Stimulated activated CD8-positive, alpha-beta memory T cell treated with anti-CD3 and anti-CD28 coated beads, Interleukin-12 subunit alpha, Interleukin-12 subunit beta, amount 100 ng/mL, for 1 hour (primary cell): ENCODE data around the gene SPAG4.

ENCODE experiments used
- DNase-seq: peaks from one replicate; pipeline ENCODE4 v3.0.0-alpha.2; 2020; ENCODE audit warnings: low read depth

SPAG4 gene, protein sequence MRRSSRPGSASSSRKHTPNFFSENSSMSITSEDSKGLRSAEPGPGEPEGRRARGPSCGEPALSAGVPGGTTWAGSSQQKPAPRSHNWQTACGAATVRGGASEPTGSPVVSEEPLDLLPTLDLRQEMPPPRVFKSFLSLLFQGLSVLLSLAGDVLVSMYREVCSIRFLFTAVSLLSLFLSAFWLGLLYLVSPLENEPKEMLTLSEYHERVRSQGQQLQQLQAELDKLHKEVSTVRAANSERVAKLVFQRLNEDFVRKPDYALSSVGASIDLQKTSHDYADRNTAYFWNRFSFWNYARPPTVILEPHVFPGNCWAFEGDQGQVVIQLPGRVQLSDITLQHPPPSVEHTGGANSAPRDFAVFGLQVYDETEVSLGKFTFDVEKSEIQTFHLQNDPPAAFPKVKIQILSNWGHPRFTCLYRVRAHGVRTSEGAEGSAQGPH

GRCh38 chr20:35615667-35616464, at the start of gene SPAG4:
SPAG4 (plus strand) TSS chr20:35615829; CDS start chr20:35616004, 175 bp downstream.
- DNase-seq, result peak; percentile 100

- DNase-seq, result no peak
Observed at GRCh38 chr20:35568645-35569044, 47.0 kb upstream of the SPAG4 start.

DNA sequence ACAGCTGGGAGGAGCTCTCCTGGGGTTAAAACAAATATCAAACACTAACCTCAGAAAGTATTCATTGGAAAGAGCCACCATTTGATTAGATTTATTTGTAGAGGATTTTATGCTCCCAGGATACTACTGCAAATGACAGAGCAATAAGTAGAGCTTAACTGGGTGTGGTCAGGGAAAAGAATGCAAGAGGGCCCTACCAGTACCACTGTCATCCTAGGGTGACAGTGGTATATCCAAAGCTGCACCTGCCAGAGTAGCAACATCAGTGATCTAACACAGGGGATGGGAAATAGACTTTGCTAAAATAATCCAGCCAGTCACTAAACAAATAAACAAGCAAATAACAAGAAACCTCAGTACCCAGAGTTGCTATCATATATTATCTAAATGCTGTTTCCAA, 44.1 kb upstream of the SPAG4 start:
- DNase-seq, result no peak

GRCh38 chr20:35572838-35573237, 42.8 kb upstream of the SPAG4 start:
- DNase-seq, result no peak

DNA sequence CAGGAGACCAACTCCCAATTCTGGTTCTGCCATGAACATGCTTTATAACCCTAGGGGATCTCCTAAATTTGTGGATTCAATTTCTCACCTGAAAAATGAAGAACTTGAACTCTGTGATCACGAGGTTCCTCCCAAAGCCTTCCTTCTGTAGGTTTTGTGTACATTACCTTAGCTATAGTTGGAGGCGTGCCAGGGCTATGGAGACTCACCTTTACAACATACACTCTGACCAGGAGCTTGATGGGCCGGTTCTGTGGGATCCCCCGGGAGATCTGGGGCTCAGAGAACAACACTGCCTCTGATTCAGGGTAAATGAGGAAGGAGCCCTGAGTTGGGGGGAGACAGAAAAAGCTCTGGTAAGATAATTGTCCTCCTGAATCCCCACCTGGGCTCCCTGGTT, 39.7 kb upstream of the SPAG4 start:
- DNase-seq, result no peak

DNA sequence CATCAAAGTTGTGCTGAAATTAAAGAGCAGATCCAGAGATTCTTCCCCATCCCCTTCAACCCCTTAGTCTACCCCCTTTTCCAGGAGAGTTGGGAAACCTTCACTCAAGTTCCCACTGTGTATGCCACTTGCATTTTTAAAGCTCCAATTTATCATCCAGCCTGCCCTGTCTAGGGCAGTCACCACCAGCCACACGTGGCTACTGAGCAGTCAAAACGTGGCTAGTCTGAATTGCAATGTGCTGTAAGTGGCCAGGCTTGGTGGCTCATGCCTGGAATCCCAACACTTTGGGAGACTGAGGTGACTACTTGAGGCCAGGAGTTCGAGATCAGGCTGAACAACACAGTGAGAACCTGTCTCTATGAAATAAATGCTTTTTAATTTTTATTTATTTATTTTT, 38.8 kb upstream of the SPAG4 start:
- DNase-seq, result no peak

DNA sequence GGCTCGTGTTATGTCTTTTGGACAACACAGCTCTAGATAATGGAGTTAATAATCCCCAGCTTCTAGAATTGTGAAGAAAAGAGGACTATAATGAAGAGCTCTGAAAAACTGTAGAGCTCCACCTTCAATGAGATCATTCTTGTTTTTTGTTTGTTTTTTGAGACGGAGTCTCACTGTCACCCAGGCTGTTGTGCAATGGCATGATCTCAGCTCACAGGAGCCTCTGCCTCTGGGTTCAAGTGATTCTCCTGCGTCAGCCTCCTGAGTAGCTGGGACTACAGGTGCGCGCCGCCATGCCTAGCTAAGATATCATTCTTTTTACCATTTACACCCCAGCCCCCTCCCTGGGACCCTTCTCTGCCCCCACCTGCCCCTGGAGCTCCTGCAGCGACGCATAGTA, 37.2 kb upstream of the SPAG4 start:
- no peak for DNase-seq

DNA sequence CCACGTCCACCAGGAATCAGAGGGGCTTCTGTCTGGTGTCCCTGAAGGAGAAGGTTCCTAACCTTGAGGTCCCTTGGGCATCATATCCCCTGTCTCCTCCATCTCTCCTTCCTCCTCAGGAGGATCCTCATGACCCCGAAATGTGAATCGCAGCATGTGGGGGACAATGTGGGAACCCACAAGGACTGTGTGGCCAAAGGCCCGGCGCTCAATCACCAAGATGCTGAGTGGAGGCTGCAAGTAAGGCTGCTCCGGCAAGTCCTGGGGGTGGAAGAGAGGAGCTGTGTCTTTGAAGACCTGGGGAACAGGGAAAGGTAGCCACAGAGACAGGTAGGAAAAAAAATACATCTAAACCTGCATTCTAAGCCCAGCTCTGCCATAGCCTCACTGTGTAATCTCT, 36.4 kb upstream of the SPAG4 start:
- no peak for DNase-seq

GRCh38 chr20:35582131-35582530, 33.5 kb upstream of the SPAG4 start:
- DNase-seq, result no peak

DNA sequence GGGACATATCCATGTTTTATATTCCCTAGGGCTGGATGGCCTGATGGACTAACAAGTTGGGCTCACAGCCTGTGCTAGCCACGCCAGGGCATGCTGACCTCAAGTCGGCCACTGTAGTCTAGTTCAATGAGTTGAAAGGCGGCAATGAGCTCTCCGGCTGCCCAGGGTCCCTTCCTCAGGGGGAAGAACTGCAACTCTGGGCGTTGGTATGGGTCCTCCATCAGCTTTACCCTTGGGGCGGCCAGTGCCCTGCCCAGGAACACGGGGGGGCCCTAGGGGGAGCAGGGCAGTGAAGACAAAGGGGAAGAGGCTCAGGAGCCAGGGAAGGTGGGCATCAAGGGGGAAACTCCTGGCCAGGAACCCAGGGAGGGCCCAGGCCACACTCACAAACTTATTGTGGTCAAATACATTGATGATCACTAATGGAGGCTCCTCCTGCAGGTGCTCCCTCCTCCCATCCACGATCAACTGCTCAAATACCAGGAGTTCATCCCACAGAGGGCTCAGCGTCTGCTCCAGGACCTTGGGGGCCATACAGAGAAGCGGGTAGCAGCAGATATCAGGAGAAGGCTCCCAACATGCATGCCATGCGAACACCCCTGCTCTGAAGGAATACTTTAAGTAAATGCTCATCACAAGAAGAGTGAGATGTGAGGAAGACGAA, 32.8 kb upstream of the SPAG4 start:
- no peak for DNase-seq

GRCh38 chr20:35583636-35584560, 31.7 kb upstream of the SPAG4 start:
- no peak for DNase-seq

DNA sequence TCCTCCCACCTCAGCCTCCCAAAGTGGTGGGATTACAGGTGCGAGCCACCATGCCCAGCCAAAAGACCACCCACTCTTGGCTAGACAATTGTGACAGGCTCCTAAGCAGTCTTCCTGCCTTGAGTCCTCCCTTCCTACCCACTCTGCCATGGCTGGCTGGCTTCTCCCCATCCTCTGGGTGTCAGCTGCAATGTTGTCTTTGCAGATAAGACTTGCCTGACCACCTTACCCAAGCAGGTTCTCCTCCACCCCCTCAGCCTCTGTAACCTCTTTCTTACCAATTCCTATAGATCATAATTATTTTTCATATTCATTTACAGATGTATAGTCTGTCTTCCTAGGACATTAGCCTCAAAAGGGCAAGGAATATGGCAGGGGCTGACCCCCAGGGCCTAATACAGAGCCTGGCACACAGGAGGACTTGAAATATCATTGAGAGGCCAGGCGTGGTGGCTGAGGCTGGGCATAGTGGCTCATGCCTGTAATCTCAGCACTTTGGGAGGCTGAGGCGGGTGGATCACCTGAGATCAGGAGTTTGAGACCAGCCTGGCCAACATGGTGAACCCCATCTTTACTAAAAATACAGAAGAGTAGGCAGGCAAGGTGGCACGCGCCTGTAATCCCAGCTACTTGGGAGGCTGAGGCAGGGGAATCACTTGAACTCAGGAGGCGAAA, 28.7 kb upstream of the SPAG4 start:
- no peak for DNase-seq

GRCh38 chr20:35587436-35587835, 28.2 kb upstream of the SPAG4 start:
- no peak for DNase-seq

DNA sequence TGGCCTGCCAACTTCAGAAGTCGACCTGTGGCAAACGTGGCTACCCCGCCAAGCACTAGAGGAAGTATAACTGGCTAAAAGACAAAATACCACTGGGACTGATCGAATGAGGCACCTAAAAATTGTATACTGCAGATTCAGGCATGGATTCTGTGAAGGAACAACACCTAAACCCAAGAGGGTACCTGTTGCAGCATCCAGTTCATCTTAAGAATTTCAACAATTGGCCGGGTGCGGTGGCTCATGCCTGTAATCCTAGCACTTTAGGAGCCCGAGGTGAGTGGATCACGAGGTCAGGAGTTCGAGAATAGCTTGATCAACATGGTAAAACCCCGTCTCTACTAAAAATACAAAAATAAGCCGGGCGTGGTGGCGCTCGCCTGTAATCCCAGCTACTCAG, 27.2 kb upstream of the SPAG4 start:
- no peak for DNase-seq

DNA sequence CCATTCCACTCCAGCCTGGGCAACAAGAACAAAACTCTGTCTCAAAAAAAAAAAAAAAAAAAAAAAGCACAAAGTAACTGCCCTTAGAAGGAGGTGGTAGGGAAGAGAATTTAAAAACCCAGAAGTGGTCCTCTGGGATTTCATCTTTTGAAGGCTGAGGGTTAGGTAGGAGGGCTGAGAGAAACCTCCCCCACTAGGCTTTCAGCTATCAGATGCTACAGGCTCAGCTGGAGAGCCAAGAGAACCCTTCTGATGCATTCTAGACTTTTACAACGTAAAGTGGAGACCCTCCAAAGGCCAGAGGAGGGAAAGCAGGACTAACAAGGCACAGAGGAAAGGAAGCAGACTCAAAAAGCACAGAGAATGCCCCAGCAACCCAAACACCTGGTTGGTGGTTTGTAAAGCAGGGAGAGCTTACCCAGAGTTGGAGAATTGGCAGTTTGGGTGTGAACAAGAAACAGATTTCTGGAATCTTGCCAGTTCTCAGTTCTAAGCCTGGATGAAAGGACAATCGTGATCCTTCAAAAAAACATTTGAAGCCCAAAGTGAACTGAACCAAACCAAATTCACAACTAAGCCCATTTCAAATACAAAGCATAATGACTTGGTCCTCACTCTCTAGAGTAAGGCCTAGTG, 23.2 kb upstream of the SPAG4 start:
- DNase-seq, result no peak

DNA sequence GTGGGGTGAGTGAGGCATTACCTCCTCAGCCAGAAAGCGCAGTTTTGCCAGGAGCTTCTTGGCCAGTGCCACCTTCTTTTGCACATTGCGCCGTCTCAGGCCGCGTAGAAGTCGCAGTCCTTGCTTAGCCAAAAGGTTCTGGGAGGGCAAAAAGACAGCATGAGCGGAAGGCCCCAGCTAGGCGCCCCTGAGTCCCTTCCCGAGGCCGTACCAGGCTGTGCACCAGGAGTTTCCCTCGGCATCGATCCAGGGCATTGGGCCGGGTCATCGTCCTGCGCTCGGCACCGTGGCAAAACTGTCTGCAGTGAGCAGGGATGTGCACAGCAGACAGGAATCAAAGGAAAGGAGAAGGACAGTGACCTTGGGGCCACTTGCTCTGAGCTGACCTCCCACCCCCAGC, 20.2 kb upstream of the SPAG4 start:
- DNase-seq, result no peak

DNA sequence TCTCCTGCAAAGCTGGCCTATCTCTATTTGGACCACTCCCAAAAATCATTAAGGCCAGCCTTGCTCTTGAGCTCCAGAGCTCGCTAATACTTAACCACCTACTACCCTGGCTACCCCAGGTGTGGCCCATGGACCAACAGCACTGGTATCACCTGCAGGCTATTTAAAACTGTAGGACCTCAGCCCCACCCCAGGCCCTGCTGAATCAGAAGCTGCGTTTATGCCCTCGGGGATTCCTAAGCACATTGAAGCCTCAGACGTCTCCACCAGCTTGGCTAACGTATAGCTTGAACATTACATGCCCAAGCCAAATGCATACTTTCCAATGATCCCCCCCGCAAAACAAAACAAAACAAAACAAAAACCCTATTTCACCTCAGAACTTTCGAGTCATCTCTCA, 19.7 kb upstream of the SPAG4 start:
- no peak for DNase-seq

DNA sequence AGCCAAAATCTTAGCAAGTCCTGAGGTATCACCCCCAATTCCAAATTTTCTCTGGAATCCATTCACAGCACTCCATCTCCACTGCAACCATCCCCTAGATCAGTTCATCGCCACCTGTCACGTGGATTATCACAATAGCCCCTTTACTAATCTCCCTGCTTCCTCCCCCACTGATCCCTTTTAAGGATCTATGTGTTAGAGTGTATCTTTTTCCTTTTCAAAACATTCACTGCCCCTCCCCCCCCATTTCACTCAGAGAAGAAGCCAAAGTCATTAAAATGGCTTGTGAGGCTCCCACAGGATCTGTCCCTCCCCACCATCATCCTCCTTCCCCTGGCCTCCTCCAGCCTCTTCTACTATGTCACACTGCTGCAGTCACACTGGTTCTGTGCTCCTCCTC, 18.4 kb upstream of the SPAG4 start:
- DNase-seq, result no peak

DNA sequence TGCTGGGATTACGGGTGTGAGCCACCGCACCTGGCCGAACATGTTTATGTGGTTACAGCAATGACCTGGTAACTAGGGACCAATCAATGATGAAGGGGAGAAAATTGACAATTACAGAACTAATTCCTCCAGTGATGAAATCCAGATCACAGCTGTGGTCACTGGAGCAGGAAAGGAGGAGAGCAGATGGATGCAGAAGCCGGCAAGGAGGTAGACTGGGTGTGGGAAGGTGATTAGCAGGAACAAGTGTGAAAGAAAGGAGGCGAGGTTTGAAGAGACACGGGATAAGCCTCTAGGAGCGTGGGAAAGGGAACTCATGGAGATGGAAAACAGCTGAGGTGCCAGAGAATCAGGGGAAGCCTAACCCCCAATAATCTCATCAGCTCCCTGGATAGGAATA, 17.2 kb upstream of the SPAG4 start:
- no peak for DNase-seq

- DNase-seq, result no peak
Observed at GRCh38 chr20:35598899-35599775, 16.5 kb upstream of the SPAG4 start.
